HG02884 (cell line): Measurements from ENCODE around the gene SLC25A26.
A peak's percentile ranks its signal among the peaks of the same experiment; 100 is the strongest.
"Not testable (repeated sequence)": the region's sequence is repeated elsewhere in the genome, so short reads cannot be mapped to it uniquely, and the experiment has no call there.

ENCODE experiments used
- ATAC-seq: cut with Tn5 transposase; IDR thresholded peaks from one replicate; pipeline ENCODE4 v1.9.1; 2021; ENCODE audit warnings: mild to moderate bottlenecking, moderate library complexity; ENCODE audit not compliant: unreplicated experiment

Gene SLC25A26

DNA sequence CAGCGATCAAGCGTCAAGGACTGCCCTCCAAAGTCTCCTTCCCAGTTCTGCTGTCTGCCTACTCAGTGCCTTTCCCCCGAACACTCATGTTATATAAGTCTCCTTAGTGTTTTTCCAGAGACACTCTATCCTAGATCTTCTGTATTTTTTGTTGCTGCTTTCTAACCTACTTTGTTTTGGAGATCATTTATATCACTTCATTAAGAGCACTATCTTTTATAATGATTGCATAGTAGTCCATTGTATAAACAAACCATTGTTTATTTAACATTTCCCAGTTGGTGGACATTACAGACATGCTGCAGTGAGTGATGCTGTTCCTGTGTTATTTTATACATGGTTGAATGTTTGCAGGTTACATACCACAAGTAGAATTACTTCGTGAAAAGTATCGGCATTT is 47.1 kb downstream of the SLC25A26 start:
- ATAC-seq, result no peak

DNA sequence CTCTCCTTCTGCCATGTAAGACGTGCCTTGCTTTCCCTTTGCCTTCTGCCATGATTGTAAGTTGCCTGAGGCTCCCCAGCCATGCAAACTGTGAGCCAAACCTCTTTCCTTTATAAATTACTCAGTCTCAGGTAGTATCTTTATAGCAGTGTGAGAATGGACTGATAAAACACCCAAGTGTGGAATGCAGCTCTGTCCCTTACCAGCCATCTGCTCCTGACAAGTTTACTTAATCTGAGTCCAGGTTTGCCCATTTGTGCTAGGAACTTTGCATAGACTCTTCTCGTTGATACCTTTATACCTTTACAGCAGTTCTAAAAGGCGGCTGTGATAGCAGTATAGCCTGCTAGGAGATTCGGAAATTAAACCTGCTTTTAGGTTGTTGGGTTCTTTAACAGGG is 48.1 kb downstream of the SLC25A26 start:
- ATAC-seq, result no peak

DNA sequence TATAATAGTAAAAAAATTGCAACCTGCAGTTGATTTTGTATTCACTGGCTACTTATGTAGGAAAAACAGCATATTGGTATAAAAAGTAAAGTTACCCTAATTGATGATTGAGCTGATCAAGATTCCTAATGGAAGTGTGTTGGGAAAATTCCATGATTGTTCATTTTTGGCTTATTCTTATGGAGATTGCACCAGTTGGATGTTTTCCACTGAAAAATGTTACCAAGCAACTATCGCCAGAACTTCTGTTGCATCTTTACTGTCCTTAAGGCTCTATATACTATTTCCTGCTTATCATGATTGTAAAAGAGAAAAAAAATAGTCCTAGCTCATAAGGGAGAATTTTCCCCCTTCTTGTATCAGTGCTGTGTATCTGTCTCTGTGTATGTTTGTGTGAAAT is 48.6 kb downstream of the SLC25A26 start:
- ATAC-seq, result no peak

DNA sequence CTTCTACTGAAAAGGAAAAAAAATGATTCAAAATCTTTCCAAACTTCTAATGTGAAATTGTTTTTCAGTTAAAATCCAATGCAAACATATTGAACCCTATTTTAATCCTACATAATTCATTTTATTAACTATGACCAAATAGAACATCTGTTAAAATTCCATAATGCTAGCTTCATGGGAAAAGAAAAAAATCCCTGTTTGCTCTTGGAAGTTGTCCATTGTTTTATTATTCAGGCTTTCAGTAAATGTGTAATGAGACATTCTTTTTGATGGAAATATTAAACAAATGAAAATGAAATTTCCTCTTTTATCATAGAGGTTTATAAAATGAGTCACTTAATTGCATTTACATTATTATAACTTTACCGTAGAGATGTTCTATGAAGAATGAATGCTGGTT is 49.5 kb downstream of the SLC25A26 start:
- no peak for ATAC-seq

DNA sequence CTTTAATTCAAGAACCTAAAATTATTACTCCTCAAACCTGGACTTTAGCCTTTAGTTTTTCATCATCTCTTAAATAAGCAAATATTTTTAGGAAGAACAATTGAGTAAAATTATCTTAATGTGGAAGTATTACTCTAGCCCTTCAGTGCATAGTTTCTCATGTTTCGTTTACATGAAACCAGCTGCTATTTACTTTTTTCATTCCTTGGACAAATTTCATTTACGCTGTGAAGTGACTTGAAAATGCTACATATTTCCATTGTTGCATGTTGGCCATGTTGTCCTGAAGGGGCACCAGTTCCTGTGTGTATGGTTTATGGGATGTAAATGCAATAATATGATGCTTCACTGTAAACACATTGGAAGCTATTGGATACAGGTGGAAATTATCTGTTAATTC is 49.9 kb downstream of the SLC25A26 start:
- no peak for ATAC-seq

DNA sequence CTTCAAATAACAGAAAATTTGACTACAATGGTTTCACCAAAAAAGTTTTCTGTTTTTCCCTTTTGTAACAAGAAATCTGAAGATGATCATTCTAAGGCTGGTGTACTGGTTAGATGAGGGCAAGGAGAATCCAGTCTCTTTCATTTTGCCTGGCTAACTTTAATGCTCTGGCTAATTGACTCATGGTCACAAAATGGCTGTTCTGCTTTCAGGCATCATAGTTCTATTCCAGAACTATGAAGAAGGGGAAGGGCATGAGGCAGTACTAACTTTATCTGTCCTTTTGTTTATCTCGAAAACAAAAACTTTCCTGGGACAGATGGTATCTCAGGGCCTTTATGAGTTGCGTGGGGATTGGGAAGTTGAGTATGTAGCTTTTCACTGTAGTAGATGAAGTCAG is 50.4 kb downstream of the SLC25A26 start:
- no peak for ATAC-seq

DNA sequence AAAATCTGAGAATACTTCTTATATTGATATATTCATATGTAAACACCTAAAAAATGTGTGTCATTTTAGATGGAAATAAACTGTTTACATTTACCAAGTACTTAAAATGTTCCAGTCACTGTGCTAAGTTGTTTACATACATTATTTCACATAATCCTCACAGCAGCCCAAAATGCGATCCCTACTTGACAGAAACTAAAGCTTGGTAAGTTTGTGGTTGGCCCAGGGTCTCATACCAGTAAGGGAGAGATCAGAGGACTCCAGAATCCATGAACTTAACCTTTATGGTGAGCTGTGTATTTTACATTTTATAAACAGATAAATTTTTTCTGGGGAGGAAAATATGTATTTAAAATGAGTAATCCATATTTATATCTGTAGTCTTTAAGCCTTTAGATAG is 51.2 kb downstream of the SLC25A26 start:
- no peak for ATAC-seq

DNA sequence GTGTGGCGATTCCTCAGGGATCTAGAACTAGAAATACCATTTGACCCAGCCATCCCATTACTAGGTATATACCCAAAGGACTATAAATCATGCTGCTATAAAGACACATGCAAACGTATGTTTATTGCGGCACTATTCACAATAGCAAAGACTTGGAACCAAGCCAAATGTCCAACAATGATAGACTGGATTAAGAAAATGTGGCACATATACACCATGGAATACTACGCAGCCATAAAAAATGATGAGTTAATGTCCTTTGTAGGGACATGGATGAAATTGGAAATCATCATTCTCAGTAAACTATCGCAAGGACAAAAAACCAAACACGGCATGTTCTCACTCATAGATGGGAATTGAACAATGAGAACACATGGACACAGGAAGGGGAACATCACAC is 54.0 kb downstream of the SLC25A26 start:
- ATAC-seq, result not testable (repeated sequence)

DNA sequence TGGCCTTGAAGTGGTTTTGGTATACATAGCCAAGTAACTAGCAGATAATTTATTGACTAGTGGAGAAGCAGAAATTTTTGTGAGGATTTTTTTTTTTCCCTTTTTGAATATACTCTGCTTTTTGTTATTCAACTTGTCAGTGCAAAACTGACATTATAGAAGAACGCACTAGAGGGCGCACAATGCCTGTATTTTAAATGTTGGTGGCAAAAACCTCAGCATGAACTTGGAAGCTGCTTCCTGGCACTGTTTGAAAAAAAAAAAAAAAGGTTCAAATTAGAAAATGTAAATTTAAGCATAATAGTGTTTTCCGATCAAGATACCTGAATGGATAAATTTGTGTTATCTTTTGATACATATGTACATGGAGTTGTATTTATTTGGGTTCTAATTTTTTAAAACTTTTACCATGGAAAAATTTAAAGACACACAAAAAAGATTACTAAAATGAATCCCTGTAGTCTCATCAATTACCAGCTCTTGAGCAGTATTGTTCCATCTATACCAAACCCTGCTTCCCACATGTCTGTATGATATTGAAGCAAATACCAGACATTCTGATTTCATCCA is 56.0 kb downstream of the SLC25A26 start:
- ATAC-seq, result no peak

DNA sequence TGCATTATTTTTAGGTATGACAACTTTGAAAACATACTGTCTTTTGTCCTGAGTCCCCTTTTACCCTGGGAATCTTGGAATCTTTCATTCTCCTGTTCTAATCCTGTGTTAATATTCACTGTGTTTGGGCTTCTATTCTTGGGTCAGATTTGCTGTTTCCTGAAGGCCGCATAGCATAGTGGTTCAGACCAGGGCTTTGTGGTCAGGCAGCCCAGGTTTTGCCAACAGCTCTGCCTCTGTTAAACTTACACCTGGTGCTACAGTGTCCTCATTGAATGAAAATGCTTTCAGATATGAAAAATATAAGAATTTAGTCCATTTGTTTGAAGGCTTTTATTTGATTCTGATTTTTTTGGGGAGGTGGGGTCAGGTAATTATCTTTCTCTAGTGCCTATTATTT is 58.4 kb downstream of the SLC25A26 start:
- ATAC-seq, result no peak

DNA sequence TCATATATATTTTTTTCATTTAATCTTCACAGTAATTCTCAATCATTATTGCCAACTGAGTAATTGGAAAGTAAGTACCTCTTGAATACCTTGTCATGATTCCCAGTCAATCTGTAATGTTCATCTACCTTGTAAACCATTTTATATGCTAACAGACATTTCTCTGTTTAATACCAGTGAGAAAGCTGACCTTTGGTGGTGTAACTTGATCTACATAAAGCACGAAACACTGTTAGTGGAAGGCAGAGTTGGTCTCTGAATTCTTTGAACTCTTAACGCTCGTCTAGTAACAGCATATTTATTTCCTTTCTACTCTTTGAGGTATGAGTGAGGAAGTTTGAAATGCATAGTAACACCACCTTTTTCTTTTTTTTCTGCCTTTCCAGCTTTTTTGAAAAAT is 59.5 kb downstream of the SLC25A26 start:
- ATAC-seq, result no peak

DNA sequence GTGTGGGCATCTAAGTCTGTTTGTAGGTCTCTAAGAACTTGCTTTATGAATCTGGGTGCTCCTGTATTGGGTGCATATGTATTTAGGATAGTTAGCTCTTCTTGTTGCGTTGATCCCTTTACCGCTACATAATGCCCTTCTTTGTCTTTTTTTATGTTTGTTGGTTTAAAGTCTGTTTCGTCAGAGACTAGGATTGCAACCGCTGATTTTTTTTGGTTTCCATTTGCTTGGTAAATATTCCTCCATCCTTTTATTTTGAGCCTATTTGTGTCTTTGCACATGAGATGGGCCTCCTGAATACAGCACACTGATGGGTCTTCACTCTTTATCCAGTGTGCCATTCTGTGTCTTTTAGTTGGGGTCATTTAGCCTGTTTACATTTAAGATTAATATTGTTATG is 71.1 kb downstream of the SLC25A26 start:
- not testable (repeated sequence) for ATAC-seq

DNA sequence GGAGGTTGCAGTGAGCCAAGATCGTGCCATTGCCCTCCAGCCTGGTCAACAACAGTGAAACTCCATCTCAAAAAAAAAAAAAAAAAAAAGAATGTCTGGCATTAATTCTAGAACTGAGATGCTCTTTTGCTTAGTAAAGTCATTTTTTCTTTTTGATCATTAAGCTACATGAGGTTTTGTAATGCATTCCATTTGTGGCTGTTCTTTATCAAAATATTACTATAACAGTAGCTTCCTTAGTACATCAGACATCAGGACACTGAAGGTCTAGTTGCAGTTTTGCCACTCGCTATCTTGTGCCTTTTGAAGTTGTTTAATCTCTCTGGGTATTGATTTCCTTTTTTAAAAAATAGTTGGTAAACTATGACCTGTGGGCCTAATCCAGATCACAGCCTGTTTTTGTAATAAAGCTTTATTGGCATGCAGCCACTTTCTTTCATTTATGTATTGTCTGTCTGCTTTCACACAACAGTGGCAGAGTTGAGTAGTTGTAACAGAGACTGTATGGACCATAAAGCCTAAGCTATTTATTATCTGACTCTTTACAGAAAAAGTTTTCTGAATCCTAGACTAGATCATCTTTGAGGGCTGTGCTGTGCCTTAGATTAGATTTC is 76.6 kb downstream of the SLC25A26 start:
- no peak for ATAC-seq

DNA sequence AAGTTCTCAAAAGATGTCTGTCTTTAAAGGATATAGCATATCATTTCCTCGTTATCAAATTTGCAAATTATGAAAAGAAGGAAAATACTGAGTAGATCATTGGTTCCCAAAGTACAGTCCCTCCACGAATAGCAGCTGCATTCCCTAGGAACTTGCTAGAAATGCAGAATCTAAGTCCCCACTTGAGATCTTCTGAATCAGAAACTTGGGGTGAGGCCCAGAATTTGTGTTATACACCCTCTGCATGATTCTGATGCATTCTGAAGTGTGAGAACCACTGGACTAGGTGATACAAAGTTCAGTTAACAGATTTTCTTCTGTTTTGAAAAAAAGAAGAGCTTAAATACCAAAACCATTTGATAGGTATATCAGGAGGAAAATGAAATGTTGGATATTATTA is 77.1 kb downstream of the SLC25A26 start:
- ATAC-seq, result no peak

DNA sequence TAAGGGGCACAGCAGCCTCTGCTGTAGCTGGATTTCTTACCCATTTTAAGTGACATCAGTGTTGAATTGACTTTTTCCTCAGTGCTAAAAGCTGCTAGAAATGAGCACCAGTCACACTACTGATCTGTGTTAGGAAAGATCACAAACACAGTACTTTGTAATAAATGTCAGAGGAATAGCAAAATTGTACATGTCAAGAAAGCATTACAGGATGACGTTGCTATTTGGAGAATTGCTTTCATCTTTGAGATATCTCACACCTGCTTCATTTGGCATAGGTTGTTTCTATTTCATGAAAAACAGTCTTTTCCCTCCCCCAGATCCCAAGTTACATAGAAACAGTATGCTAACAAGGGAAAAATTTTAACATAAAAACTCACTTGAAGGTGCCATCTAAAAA is 77.8 kb downstream of the SLC25A26 start:
- no peak for ATAC-seq

DNA sequence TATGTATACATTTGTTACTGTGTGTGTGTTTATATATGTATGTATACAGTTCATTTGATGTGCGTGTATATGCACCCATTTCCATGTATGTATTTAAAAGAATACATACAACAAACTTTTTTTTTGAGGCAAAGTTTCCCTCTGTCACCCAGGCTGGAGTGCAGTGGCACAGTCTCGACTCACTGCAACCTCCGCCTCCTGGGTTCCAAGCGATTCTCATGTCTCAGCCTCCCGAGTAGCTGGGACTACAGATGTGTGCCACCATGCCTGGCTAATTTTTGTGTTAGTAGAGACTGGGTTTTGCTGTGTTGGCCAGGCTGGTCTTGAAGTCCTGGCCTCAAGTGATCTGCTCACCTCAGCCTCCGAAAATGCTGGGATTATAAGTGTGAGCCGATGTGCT is 78.3 kb downstream of the SLC25A26 start:
- ATAC-seq, result not testable (repeated sequence)

DNA sequence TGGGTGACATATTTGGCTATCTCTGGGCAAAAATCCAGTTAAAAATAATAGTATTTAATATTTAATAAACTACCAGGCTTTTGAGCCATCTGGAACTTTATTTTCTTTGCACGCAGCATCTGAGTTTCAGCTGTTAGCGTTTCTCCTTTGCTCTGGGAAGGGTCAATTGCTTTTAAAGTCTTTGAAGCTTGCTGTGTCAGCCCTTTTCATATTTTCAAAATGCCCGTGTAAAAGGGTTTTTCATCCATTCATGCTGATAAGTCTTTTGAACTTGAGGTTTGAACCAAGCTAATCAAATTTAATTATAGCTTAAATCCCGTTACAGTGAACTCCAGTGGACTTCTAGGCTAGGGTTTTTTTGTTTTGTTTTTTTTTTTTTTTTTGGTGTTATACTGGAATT is 79.1 kb downstream of the SLC25A26 start:
- no peak for ATAC-seq

DNA sequence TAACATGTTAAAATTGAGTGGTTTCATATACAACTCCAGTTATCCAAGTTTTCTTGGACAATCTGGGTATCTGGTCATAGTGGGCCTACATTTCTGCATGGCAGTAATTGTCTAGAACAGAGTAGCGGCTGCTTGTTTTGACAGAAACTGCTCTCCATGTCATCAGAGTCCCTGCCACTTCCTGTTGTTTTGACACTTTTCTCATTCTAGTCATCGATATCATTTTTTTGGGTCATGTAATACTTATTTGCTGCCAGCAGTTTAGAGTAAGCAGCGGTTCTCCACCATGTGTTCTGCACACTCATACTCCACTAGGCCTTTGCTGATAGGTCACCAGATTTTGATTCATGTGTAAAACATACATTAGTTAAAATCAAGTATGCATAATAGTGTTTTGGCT is 81.5 kb downstream of the SLC25A26 start:
- ATAC-seq, result peak; percentile 55

DNA sequence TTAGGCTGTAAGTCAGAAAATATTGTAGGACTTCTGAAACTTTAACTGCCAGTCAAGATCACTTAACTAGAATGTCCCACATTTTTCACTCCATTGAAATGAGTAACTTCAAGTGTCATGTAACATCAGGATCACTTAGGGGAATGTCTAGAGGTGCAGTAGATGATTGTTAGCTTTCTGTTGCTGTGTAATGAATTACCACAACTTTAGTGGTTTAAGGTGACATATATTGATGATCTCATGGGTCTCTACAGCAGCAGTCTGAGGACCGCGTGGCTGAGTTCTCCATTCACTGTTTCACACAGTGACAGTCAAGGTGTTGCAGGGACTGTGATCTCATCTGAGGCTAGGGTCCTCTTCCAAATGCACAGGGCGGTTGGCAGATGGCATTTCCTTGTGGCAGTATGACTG is 82.7 kb downstream of the SLC25A26 start:
- peak; percentile 36 for ATAC-seq

DNA sequence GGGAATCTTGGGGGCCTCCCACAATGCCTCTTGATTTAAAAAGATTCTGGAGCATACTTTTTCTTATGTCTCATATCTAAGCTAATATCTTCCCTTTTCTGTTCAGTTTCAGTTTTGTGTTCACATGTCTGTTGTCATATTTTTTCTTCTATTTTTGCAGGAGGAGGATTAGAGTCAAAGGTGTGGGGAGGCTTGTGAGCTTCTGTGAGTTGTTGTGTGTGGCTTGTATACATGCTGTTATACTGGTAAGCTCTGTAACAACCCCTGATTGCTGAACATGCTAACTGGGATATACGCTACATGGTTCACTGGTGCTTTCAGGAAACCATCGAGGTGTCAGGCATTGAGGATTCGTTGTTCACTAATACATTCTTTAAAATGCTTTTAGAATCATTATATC is 83.5 kb downstream of the SLC25A26 start:
- no peak for ATAC-seq

DNA sequence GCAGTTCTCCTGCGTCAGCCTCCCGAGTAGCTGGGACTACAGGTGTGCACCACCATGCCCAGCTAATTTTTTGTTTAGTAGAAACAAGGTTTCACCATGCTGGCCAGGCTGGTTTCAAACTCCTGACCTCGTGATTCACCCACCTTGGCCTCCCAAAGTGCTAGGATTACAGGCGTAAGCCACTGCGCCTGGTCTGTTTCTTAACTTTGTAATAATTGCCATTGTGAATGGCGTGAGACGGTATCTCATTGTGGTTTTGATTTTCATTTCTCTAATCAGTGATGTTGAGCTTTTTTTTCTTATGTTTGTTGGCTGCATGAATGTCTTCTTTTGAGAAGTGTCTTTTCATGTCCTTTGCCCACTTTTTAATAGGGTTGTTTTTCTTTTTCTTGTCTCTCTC is 85.3 kb downstream of the SLC25A26 start:
- ATAC-seq, result not testable (repeated sequence)

DNA sequence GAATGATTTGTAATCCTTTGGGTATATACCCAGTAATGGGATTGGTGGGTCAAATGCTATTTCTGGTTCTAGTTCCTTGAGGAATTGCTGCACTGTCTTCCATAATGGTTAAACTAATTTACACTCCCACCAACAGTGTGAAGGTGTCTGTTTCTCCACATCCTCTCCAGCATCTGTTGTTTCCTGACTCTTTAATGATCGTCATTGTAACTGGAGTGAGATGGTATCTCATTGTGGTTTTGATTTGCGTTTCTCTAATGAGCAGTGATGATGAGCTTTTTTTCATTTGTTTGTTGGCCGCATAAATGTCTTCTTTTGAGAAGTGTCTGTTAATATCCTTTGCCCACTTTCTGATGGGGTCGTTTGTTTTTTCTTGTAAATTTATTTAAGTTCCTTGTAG is 86.2 kb downstream of the SLC25A26 start:
- not testable (repeated sequence) for ATAC-seq

DNA sequence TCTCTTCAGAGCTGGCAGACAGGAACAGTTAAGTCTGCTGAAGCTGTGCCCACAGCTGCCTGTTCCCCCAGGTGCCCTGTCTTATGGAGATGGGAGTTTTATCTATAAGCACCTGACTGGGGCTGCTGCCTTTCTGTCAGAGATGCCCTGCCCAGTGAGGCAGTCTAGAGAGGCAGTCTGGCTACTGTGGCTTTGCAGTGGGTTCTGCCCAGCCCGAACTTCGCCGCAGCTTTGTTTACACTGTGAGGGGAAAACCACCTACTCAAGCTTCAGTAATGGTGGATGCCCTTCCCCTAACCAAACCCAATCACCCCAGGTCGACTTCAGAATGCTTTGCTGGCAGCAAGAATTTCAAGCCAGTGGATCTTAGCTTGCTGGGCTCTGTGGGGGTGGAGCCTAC is 91.2 kb downstream of the SLC25A26 start:
- ATAC-seq, result no peak
